HG02763 (cell line): ENCODE measurements around the gene CBARP.

ENCODE experiments used
- ATAC-seq: cut with Tn5 transposase; IDR thresholded peaks from one replicate; pipeline ENCODE4 v1.9.1; 2021; ENCODE audit warnings: mild to moderate bottlenecking, moderate library complexity; ENCODE audit not compliant: unreplicated experiment

The CBARP gene

GRCh38 chr19:1264801-1265614, 27.2 kb upstream of the CBARP start:
- ATAC-seq = no peak

- no peak for ATAC-seq
Measured at GRCh38 chr19:1263188-1263587, 25.4 kb upstream of the CBARP start.

- no peak for ATAC-seq
Measured at GRCh38 chr19:1262623-1263123, 24.9 kb upstream of the CBARP start.

GRCh38 chr19:1261798-1262622, 24.2 kb upstream of the CBARP start:
- ATAC-seq = no peak

- no peak for ATAC-seq
Measured at GRCh38 chr19:1261538-1261797, 23.7 kb upstream of the CBARP start.

- ATAC-seq = peak; percentile 72
Measured at GRCh38 chr19:1260749-1261537, 23.1 kb upstream of the CBARP start.

- ATAC-seq = peak; percentile 5
Measured at GRCh38 chr19:1259876-1260748, 22.3 kb upstream of the CBARP start.

GRCh38 chr19:1259206-1259875, 21.5 kb upstream of the CBARP start:
- ATAC-seq = peak; percentile 28

GRCh38 chr19:1258707-1259205, 21.0 kb upstream of the CBARP start:
- ATAC-seq = no peak

- no peak for ATAC-seq
Measured at GRCh38 chr19:1258163-1258492, 20.3 kb upstream of the CBARP start.

GRCh38 chr19:1257475-1258162, 19.8 kb upstream of the CBARP start:
- ATAC-seq = no peak

- no peak for ATAC-seq
Measured at GRCh38 chr19:1256646-1257474, 19.1 kb upstream of the CBARP start.

GRCh38 chr19:1255186-1256161, 17.7 kb upstream of the CBARP start:
- ATAC-seq = no peak

GRCh38 chr19:1254530-1255185, 16.9 kb upstream of the CBARP start:
- ATAC-seq = no peak

GRCh38 chr19:1254081-1254527, 16.3 kb upstream of the CBARP start:
- no peak for ATAC-seq

GRCh38 chr19:1253514-1254080, 15.8 kb upstream of the CBARP start:
- no peak for ATAC-seq
